Lower leg skin (tissue), 4 donors: ENCODE data around the gene KIF1A. TPM values are rescaled to one million over a fixed set of nuclear protein-coding genes. Genes with fewer than 3 reads are reported as not detected.

ENCODE experiments used
- DNase-seq, 2 donors: peaks; one replicate each; pipeline ENCODE4 v3.0.0-alpha.2; 2019; ENCODE audit warnings: low spot score in 2 of 2
- H3K4me3 ChIP-seq: fragments of 200-600 bp; sonication (generic); 2 replicates; pipeline ENCODE4 v1.5.1; 2017; ENCODE audit warnings: mild to moderate bottlenecking, low read depth; ENCODE audit not compliant: poor library complexity, severe bottlenecking
- CTCF ChIP-seq, 3 donors: fragments of 450-650 bp; IDR thresholded peaks; one replicate each; pipeline ENCODE4 v1.5.1; 2016; ENCODE audit warnings: antibody characterized with exemption in 3 of 3, mild to moderate bottlenecking in 3 of 3, moderate library complexity in 2 of 3
- POLR2A ChIP-seq, 2 donors: fragments of 450-650 bp; IDR thresholded peaks; one replicate each; pipeline ENCODE4 v1.6.1; 2016 to 2017; ENCODE audit warnings: antibody characterized with exemption in 2 of 2, mild to moderate bottlenecking in 1 of 2, moderate library complexity in 1 of 2
- WGBS, 2 donors: methylation state at CpG; one replicate each; pipeline ENCODE4 v1.1.5; 2018; 5-methylcytosine and 5-hydroxymethylcytosine counted together
- intact Hi-C: fragments of 100-400 bp; cut with DNase I; formaldehyde crosslinking; loops from one replicate; pipeline ENCODE4 v1.15.0; 2023; ENCODE audit warnings: low total_unique reads
- total RNA-seq, 4 donors: library from RNA; depleted of rRNA; stranded (reverse); fragments of >200 nt; gene quantifications; one replicate each; pipeline ENCODE4 v1.1.0, GENCODE V29; 2016

The KIF1A gene
- total RNA-seq, 4 donors from 2014 or later = 0.76 to 4.3 (median 3.0) TPM

DNA sequence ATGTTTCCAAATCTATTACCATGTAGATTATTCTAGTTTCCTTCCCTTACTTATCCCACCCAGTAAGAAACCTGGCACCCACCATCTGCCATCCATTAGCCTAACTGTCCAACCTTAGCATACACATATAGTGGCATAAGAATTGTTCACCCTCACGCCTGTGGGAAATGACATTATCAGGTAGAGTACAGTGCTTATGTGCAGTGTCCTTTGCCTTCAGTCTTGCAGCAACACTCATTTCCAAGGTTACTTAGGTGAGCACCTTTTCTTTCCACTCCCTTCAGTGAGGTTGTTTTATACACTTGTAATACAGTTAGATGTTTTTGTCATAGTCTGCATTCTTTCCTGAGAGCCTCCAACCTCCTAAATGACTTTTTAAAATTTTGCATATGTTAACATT is 155.4 kb downstream of the KIF1A start:
- intact Hi-C loops = no loop called here
- no peak for TF ChIP-seq POLR2A (IDR thresholded peaks at IDR 0.05)
- no peak for TF ChIP-seq CTCF (IDR thresholded peaks at IDR 0.05)
- DNase-seq = no peak
- H3K4me3 ChIP-seq = no peak overlapping the region
- WGBS, 2 donors = 86% methylated on average over 1 of the region's 1 CpG

Other genes starting within 250 kb of the KIF1A start
- 10 to 100 TPM; 25.6 to 38.0 (median 28.4) TPM for gene CAPN10, start 233.5 kb downstream of the KIF1A start, total RNA-seq
- gene GPR35, start 194.7 kb downstream of the KIF1A start, total RNA-seq = 1 to 10 TPM; 1.2 to 2.8 (median 2.4) TPM
- gene AQP12B, start 137.3 kb downstream of the KIF1A start, total RNA-seq = not detected
- not detected for gene AQP12A, start 128.4 kb downstream of the KIF1A start, total RNA-seq
- gene AGXT, start 48.6 kb upstream of the KIF1A start, total RNA-seq = not detected
- gene MAB21L4, start 75.9 kb upstream of the KIF1A start, total RNA-seq = 100 to 1,000 TPM in 1 of 4 donors, 10 to 100 TPM in 3; 41.3 to 121 (median 69.1) TPM
- under 1 TPM in 1 of 4 donors, not detected in 3; 0.10 TPM for gene CROCC2, start 86.1 kb upstream of the KIF1A start, total RNA-seq
- gene SNED1, start 178.4 kb upstream of the KIF1A start, total RNA-seq = 10 to 100 TPM in 3 of 4 donors, 1 to 10 TPM in 1; 9.0 to 18.4 (median 17.1) TPM